GM19043 (cell line): ENCODE measurements around the gene CYP11A1.

Source experiments
- ATAC-seq: cut with Tn5 transposase; IDR thresholded peaks from one replicate; pipeline ENCODE4 v1.9.1; 2021; ENCODE audit warnings: low read depth; ENCODE audit not compliant: unreplicated experiment

Gene CYP11A1

DNA sequence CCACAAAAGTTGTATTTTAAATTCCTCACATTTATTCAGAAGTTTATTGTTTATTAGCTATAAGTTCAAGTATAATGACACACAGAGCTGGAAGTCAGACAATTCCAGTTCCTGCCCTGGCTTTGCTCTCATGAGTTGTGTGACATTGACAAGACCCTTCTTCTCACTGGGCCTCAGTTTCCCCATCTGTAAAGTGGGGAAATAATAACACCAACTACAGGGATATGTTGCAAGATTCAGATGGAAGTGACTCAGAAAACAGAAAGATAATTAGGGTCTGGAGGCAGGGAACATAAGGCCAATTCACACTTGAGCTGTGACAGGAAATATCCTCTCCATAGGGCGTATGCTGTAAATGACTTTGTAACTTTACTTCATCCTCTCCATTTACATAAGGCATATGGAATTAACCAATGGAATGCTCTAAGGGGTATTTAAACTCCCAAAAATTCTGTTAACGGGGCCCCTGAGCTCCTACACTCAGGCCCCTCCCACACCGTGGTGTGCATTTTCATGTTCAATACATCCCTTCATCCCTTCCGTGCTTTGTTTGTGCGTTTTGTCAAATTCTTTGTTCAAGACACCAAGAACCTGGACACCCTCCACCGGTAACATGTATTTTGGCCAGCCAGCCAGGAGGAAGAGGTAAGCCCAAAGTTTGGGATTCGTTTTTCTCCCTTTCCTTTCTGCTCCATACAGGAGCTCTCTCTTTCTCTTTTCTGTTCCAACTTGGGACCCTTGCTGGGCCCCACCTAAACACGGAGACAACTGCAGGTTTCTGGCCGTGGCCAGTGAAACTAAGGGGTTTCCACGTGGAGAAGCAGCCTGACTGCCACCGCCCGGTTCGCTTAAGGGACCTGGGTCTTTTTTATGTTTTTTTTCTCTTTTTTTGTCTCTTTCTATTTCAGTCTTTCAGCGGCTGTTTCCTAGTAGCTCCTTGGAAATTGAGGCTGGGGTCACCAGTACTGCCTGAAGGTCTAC lies 16.9 kb downstream of the CYP11A1 start:
- ATAC-seq = no peak

DNA sequence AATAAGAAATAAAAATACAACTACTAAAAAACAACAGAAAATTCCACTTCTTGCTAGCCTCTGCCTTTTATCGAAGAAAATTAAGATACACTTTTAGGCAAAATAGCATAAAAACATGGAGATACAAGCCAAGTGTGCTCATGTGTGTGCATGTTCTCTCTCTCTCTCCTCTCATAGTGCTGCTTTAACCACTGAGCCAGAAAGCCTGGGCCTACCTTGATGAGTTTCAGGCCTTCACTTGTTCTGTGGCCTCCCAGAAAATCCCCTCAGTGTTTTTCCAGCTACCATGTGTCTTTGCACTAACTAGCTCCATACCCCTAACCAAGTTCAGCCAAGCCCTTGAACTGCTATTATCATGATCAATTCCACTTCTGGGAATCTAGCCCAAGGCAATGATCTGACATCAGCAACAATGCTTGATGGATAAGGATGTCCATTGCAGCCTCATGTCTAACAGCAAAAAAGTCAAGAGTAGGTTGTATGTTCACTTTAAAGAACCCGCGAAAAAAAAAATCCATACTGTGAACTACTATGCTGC lies 18.1 kb downstream of the CYP11A1 start:
- no peak for ATAC-seq

DNA sequence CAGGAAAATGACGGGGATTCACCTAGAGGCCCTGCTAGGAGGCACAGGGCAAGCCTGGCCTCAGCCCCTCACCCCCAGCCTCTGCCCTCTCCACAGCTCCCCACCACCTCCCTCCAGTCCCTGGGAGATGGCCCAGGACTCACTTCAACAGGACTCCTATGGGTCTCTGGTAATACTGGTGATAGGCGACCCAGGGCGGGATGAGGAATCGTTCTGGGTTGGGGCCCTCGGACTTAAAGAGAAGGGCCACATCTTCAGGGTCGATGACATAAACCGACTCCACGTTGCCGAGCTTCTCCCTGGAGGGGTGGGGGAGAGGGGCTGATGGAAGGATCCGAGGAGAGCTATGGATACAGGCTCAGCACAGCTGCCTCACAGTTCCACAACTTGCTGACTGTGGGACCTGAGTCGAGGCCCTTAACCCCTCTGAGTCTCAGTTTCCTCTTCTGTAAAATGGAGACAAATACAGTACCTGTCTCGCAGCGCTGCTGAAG lies 19.6 kb downstream of the CYP11A1 start:
- ATAC-seq = no peak

DNA sequence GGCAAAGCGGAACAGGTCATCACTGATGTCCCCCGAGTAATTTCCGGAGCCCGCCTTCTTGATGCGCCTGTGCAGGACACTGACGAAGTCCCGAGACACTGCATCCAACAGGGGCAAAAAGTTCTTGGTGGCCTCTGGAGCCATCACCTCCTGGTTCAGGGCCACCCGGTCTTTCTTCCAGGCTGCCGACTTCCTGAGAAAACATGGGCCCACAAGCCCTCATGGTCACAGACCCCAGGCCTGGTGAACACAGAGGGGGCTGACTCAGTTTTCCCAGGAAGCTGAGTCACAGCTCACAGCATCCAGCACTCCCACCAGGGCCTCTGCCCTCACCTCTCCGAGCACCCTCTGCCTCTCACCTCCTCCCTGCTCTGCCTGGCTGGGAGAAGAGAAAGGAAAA lies 22.4 kb downstream of the CYP11A1 start:
- ATAC-seq = no peak

DNA sequence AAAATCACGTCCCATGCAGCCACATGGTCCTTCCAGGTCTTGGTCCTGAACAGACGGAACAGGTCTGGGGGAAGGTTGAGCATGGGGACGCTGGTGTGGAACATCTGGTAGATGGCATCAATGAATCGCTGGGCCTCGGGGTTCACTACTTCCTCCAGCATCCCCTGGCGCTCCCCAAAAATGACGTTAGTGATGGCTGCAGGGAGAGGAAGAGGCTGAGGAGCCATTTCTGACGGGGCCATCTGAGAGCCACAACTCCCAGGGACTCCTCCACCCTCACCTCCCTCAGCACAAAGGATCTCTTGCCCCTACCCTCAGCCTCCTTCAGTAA lies 23.7 kb downstream of the CYP11A1 start:
- ATAC-seq = no peak

DNA sequence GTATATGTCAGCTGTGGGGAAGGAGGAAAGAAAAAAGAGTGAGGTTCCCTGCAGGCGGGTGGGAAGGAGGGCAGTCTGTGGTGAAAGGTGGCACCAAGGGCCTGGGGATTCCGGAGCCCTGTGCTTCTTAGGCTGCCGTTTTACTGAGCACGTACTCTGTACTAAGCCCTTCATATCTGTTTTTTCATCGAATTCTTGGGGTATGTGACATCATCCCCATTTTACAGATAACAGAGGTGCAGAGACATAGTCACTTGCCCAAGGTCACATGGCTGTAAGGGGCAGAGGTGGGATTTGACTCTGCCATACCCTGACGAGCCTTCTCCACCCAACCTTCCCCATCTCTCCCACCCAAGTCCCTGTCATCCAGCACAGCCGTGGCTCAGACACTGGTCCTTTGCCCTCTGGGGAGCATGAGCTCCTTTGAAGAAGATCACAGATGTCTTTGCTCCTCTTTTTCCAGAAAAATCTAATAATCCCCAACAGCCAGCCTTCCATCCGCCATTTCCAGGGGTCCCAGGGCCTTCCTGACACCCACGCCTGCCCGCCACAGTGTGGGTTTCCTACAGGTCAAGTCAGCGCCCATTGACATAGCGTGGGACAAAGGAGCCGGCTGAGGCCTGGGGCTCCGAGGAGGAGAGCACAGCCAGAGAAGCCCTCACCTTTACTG lies 24.2 kb downstream of the CYP11A1 start:
- ATAC-seq = no peak

DNA sequence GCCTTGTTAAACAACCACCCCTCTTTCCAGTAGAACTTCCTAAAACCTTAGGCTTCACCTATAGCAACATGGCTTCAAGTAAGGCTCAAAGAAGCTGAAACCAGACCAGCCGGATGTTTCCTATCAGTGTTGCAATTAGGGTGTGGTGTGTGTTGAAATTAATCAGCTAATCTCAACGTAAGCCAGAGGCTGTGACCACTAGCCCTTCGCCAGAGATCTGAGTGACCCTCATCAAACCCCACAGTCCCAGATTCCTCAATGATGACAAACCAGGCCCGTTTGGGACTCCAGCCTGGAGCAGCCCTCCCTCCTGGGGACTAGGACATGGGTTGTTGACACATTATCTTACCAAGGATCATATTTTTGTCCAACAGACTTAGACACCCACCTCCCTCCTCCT lies 27.3 kb downstream of the CYP11A1 start:
- ATAC-seq = no peak

DNA sequence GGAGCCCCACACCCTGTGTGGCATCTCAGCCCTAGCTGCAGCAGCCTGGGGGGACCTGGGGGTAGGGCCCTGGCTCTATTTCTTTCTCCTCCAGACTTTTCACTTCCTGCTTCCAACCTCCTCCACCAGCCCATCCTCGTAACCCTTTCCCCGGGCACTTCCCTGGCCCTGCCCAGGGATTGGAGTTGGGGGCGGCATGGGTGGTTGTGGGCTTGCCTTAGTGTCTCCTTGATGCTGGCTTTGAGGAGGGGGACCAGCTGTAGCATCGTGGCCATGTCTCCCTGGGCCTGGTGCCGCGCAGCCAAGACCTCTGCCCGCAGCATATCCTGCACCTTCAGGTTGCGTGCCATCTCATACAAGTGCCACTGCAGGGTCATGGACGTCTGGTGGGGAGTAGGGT lies 28.1 kb downstream of the CYP11A1 start:
- ATAC-seq = no peak

DNA sequence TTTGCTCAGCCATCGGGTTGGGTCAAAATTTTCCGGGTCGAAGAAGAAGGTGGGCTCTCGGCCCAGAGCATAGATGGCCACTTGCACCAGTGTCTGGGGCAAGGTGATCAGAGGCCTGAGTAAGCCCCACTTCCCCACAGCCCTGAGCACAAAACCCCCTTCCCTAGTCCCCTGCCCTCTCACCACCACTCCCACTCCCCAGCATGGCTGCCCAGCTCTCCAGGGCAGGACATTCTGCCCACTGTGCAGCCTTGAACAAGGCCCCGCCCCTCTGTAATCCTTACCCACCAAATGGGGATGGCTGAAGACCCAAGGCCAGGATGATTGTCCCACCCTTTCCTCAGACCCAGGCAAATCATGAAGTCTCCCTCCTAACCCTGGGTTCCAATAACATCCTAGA lies 28.8 kb downstream of the CYP11A1 start:
- no peak for ATAC-seq

DNA sequence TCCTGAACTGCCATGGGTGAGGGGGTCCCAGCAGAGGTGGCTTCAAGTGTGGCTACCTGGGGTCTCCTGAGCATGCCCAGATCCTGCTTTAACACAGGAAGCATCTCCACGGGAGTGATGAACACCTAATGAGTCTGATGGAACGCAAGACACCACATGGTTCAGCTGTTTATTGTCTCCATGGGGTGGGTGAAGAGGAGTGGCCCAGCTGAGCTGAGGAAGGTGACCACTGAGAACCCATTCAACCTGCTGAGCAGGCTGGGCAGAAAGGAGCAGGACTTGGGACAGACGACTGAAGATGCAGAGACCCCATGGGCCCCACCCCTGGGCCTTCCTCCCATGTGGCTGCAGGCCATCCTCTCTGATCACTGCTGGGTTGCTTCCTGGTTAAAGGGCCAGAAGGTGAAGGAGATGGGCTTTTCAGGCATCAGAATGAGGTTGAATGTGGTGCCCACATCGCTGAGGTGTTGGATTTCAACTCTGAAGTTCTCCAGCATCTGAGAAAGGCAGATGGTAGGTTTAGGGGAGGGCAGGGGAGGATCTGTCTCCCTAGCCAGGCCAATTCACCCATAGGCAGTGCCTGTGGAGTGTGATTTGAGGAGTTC lies 29.7 kb downstream of the CYP11A1 start:
- no peak for ATAC-seq

DNA sequence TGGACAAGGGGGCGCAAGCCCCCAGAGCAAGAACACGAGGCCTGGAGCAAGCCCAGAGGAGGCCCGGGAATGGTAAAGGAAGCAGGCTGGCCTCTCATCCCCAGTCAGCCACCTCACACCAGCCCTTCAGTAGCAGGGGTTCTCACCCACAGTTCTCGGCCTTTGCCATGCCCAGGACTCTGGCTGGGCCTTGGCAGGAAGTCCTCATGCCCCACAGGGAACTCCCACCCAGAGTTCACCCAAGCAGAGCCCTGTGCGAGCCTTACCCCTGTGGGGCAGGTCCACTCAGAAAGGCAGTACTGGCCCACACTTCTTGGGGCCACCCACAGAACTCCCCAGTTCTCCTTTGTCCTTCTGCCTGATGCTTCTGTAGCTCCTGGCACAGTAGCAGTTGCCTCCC lies 30.3 kb downstream of the CYP11A1 start:
- no peak for ATAC-seq

DNA sequence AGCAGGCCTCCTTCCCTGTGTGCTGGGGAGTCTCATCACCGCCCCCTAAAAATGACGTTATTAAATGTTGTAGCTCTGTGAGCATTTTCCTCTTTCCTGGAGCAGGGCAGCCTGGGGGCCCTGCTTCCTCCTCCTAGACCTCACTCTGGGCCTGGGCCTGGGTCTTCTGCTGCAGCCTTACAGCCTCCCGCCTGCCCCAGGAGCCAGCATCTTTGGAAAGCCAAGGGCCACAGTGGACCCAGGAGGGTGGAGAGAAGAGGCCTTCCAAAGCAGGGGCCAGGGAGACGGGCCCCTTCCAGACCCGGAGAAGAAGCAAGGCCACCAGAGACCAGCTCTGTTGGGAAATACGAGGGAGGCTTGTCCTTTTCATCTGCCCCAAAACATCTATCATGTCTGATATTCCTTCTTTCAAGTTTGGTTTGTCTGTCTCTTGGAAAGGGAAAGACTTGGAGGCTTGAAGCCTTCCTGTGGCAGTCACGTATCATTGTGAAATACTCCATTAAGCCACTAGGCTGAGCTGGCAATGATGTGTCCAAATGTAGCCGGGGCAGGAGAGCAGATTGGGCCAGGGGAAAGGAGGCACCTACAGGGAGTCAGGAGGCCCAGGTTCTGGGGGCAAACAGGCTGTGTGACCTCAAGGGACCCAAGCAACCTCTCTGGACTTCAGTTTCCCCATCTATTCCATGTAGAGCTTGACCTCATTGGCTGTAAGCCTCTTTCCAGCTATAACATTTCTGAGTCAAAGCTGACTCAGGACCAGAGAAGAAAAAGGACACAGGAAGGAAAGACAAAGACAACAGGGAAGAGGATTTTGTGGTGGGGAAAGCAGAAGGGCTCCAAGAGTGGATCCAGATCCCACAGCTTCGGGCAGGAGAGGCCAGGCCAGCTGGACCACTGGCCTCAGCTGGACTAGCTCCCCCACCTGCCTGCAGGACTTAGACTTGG lies 31.1 kb downstream of the CYP11A1 start:
- ATAC-seq = no peak

DNA sequence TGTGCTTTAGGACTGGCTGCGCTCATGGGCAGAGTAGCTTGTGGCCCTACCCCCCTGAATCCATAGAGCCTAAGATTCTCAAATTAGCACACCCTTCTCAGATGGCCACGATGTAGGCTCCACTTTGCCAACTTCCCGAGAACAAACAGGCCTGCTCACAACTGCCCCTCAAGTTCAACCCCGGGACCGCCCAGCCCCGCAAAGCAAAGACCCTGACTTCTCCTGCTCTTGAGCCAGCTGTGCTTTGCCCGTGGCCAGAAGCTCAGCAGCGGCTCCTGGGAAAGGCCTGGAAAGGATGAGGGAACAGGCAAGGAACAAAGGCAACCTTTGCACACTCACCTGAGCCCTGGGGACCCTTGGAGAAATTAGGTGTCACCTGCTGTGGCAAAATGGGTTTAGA lies 32.0 kb downstream of the CYP11A1 start:
- no peak for ATAC-seq

DNA sequence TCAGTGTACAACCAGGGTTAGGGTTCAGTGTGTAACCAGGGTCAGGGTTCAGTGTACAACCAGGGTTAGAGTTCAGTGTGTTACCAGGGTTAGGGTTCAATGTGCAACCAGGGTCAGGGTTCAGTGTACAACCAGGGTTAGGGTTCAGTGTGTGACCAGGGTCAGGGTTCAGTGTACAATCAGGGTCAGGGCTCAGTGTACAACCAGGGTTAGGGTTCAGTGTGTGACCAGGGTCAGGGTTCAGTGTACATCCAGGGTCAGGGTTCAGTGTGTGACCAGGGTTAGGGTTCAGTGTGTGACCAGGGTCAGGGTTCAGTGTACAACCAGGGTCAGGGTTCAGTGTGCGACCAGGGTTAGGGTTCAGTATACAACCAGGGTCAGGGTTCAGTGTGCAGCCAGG lies 33.3 kb downstream of the CYP11A1 start:
- ATAC-seq = no peak

DNA sequence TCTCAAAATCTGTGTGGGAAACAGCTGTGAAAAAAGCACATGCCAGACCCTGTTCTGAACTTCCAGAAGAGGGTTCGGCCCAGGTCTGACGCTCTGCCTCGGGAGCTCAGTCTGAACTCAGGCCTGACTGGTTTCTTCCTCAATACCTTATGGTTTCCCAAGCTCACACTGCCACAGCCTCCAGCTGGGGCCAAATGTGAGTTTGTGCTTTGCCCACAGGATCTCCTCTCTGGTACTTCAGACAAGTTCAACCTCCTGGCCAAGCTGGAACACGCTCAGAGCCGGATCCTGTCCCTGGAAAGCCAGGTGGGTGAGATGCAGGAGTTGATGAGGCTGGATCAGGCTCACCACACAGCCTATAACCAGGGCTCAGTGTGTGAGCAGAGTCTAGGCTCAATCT lies 33.8 kb downstream of the CYP11A1 start:
- no peak for ATAC-seq

DNA sequence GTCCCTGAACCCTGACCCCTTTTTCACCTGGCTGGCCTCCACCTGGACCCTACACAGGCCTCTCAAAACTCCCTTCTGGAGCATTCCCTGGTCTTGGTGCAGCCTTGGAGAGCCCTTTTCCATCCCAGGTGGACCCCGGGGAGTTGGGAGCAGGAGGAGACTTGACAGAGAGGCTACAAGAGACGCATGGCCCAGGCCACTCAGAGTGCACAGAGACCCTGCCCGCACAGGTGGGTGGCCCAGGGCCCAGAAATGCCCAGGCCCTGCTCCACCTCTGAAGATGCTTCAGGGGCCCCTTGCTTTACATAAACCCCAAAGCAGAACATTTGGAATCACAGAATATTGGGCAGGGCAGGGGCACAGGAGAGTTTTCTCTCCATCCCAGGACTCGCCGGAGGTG lies 34.4 kb downstream of the CYP11A1 start:
- no peak for ATAC-seq

DNA sequence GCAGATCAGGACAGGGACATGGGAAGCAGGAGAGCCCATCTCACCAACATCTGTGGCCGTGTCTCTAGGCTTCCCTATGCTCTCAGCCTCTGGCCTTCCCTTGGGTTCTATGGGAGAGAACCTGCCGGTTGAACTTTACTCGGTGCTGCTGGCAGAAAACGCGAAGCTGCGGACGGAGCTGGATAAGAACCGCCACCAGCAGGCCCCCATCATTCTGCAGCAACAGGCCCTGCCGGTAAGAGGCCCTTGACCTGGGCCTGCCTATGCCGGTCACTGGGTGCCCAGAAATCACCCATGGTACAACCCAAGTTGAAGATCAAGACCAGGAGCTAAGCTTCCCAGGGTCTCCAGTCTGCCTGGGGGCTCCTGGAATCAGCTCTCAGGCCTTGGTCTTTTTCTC lies 34.8 kb downstream of the CYP11A1 start:
- no peak for ATAC-seq

DNA sequence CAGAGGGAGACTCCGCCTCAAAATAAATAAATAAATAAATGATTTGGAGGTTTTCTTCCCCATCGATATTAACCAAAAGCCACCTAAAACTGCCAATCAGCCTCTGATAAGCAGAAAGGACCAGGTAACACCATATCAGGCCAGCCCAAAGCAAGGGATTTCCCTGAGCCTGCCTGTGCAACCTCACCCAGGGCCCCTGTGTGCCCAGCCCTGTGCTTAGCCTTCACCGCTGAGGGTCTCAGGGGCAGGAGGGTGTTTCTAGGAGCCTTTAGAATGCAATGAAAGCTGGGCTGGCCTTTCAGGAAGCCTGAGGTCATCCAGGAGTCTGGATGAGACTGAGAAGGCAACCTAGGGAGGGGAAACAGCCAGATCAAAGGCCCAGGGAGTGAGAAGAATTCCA lies 35.4 kb downstream of the CYP11A1 start:
- no peak for ATAC-seq

DNA sequence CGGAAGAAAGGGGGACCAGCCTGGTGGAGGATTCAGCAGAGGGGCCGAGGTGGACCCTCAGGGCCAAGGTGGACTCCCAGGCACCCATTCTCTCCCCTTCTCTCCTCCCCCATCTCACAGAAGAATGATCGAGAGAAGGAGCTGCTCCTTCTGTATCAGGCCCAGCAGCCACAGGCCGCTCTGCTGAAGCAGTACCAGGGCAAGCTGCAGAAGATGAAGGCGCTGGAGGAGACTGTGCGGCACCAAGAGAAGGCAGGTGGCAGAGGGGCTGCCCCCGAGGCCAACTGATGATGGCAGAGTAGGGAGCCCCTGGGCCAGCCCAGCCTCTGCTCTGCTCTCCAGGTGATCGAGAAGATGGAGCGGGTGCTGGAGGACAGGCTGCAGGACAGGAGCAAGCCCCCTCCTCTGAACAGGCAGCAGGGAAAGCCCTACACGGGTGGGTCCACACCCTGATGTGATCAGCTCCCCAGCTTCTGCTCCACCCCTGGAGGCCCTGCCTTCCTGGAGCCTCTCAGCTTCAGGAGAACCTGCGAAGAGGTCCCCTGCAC lies 36.5 kb downstream of the CYP11A1 start:
- ATAC-seq = no peak
